COLO668 (cell line): ENCODE data around the gene MVB12B.
A peak's percentile ranks its signal among the peaks of the same experiment; 100 is the strongest.

ENCODE experiments used
- DNase-seq: peaks from one replicate; lab custom pipeline; 2025; ENCODE audit not compliant: unreplicated experiment; lab: John Stamatoyannopoulos, UW

The MVB12B gene

GRCh38 chr9:126423142-126423915 lies 96.7 kb downstream of the MVB12B start:
- DNase-seq = peak; percentile 17

DNA sequence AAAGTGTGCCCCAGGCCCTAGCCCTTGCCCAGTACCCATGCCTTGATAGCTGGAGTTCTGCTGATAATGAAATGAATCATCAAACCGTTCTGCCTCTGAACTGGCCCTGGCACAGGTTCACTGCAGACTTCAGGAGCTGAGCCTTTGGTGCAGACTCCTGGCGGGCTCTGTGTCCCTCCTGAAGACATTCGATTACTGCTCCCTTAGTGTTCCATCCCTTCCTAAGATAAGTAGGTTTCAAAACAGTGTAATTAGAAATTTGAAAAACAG lies 97.2 kb downstream of the MVB12B start:
- no peak for DNase-seq

GRCh38 chr9:126424511-126424910 lies 97.9 kb downstream of the MVB12B start:
- DNase-seq = no peak

DNA sequence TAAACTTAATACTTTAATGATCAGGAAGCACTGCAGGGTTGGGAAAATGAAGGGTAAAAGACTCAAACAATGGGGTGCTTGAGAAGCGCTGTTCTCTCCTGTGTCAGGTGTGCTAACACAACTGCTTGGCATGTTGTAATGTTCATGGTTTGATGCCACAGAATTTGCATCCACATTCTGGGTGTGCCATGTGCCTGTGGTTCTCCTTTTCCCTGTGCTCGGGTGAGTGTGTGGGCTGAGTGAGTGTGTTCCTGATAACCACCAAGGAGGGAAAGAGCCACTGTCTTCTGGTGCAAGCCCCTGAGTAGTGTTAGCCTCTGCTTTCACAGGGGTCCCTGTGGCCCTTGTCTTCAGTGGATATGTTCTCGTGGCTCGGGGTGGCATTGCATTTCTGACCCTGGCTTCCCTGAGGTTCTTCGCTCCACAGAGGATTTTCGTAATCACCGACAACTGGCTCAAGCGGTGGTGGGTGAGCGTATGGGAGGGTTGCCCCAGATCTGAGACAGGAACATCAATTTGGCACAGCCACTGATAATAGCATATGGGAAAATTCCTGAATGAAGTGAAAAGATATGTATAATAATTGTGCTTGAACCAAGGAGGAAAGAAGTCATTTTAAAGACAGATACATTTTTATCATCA lies 102.0 kb downstream of the MVB12B start:
- no peak for DNase-seq

DNA sequence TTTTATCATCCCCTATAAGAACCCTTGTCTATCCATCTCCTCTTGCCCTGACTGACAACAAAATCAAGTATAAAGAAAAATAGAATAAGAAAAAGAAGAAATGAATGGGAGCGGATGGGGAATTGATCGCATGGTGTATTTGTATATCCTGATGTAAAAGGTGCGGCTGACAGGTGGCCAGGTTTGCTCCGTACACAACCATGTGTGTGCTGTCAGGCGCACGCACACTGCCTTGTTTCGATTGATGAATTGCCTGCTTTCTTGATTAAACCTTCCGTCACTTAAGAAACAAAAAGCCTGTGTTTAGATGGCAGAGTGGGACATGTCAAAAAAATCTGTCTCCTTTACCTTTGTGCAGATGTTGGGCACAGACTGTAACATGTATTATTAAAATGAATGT lies 102.6 kb downstream of the MVB12B start:
- peak; percentile 41 for DNase-seq

DNA sequence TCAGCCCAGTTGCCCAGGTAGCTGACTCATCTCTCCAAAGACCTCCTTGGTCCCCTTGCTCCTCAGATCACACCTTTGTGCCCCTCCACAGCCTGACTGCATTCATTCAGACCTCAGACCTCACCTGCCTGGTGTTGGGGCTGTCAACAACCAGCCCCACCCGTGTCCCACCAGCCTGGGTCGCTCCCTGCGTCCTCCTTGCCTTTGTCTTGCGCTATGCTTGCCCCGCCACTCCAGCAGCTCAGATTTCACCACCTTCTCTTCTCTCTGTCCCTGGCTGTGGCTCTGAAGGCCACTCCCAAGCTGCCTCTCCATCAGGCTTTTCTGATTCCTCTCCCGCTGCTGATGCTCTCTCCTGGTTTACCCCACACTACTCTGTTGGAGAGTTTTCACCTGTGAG lies 103.5 kb downstream of the MVB12B start:
- no peak for DNase-seq

DNA sequence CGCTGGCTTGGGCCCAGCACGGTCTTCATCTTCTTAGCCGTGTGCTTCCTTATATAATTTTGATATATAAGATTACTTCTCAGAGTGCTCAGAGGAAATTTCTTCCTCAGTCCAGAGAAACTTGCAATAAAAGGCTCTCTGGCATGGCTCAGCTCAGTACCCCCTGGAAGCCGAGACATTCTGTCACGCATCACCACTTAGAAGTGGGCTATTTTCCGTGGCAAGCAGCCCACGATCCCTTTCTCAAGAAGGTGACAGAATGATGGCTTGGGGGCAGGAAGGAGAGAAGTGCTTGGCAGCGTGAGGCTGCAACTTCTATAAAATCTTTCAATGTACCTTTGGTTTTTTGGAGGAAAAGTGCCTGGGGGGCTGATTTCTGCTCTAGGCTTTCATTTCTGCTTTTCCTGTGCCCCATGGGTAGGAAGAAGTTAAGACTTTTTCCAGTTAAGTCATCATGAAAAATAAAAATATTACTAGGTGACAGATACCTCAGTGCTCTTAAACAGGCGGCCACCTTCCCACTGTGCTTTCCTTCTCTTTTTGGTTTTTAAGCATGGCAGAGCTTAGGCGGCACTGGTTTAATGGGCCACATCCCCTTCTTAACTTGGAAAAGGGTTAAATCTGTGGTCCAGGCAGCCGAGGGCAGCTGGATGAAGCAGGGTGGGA lies 104.6 kb downstream of the MVB12B start:
- no peak for DNase-seq

DNA sequence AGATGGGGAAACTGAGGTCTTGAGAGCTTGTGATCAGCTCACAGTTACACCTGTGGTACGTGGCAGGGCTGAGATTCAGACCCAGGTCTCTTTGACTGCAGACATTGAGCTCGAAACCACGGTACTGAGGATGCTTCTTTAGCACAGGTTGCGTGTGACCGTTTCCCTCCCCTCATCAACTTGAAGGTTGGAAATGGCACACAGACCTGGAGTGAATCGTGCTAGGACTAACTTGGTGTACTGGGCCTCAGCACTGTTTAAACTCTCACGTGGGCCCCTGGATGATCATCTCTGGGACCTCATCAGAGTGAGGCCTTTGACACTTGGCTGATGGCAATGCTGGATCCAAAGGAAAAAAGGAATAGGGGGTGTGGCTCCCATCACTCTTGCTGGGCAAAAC lies 106.0 kb downstream of the MVB12B start:
- no peak for DNase-seq

DNA sequence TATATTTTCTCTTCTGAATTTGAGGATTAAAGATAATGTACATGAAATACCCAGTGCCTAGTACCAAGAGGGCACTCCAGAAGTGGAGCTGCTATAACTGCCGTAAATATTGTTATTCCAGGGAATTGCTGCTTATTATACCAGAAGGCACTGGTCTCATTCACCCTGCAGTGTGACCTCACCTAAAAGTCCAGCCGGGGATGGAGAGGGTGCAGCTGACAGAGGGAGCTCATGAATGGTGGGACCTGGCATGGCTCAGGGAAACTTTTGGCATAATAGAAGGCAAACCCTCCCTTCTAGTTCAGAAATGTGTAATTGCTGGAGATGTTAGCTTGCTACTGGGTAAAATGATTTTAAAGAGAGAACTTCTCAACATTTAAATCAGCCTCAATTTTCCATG lies 108.5 kb downstream of the MVB12B start:
- no peak for DNase-seq

DNA sequence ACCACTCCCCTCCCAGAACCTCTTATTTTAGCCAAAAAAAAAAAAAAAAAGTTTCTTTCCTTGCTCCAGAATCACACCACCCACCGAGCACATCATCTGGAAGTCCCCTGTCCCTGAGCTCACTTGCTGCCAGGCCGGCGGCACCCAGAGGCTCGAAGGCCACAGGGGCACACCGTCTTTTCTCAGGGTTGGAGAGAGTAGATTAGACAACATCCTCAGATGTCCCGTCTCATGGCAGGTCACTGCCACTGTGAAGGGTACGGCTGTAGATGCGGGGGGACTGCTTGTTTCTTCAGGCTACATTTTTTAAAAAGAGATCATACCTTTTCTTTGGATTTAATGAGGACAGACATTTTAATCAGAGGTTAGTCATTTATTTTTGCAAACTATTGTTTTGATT lies 109.0 kb downstream of the MVB12B start:
- no peak for DNase-seq

- DNase-seq = no peak
Measured at GRCh38 chr9:126436545-126437267, 110.1 kb downstream of the MVB12B start.

DNA sequence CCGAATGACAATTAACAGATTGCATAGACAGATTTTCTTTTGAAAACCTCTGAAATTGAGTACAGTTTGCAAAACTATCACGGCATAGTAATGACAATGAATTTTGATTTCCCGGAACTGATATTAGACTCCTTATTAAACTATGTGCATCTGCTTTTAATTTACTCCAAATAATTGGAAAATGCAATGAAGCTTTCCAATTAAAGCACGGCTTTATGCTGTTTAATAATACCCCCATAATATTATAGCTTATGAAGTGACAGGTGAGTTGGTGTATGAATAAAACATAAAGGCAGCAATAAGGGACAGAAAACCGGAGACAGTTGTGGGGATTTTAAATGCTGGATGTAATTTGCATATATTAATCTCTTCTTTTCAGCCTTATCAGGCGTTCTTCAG lies 110.6 kb downstream of the MVB12B start:
- DNase-seq = no peak

DNA sequence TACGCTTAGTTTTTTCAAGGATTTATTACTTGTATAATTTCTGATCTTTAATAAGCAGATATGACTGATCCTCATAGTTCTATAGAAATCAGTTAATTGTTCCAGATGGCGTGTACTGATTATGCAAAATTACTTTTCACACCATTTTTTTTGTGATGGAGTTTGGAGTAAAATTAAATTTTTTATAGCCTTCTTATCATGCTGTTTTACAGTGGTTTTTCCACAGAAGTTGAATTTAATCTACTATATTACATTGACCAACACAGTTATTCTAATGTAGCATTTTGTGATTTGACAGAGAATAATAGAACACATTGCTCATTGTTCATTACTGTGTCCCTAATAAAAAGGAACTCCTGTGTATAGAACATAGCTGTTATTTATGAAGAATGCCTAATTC lies 111.1 kb downstream of the MVB12B start:
- DNase-seq = no peak

- DNase-seq = no peak
Measured at GRCh38 chr9:126438741-126439401, 112.2 kb downstream of the MVB12B start.

DNA sequence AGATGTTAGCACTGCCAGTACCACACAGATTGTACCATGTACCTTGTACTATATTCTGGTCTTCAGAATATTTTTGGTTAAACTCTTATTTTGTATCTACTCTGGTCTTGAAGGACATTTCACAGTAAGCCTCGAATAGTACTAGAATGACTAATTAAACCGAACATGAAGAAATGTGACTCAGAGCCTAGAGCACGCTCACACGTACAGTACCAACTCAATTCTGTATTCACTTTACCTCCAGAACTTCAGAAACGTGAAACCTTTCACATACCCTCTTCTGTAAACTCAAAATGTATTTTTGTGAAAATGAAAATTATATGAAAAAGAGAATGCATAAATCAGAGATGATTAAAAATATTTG lies 112.8 kb downstream of the MVB12B start:
- no peak for DNase-seq

- no peak for DNase-seq
Measured at GRCh38 chr9:126439883-126440653, 113.4 kb downstream of the MVB12B start.

DNA sequence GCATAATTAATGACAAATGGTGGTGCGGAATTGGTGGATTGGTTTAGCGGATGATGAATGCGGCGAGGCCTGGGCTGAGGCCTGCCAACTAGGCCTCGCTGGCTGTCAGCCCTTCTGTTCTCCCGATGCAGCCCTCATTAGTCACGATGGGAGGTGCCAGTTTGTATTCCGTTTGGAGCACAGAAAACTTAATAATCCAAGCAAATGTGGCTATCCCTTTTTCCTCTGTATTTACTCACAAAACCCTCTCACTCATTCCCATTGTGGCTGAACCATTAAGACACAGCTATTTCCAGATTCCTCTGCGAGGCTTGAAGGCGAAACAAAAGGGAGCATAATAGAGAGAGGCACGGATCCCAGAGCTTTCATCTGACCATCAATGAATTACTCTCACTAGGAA lies 114.3 kb downstream of the MVB12B start:
- no peak for DNase-seq

DNA sequence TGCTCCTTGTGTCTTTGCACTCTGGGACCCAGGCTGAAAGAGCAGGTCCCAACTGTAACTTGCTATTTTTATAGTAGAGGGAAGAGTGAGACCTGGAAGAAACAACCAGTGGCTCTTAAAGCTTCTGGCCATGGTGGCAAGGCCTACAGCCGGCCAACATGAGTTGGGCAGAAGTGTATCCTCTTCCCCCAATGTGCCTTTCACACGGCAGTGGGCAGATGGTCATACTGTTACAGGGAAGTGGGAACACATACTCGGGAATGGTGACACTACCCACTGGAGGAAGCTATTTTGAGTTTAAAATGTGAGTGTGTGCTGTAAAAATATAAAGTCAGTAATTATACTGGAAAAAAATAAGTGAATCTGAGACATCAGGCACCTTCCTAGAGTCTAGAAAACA lies 116.0 kb downstream of the MVB12B start:
- no peak for DNase-seq

- no peak for DNase-seq
Measured at GRCh38 chr9:126443144-126443543, 116.5 kb downstream of the MVB12B start.

DNA sequence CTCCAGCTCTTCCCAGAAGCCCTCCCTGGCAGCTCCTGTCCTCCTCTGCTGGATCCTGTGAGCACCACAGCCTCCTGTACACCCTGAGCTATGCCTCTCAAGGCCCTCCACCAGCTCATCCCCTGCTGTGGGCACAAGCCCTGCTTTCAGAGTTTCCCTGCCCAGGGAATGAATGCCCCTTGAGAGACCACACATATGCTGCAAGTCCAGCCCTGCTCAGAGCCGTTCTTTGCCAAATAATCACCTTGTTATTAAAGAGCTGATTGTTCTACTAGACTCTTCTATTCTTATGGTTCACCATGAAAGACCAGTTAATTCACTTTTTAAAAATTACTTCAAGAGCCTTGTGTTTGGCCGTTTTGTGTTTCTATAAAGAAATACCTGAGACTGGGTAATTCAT lies 121.5 kb downstream of the MVB12B start:
- no peak for DNase-seq
